GM19035 (cell line): Measurements from ENCODE around the gene GNAI1.

Experiments used
- ATAC-seq: cut with Tn5 transposase; IDR thresholded peaks from one replicate; pipeline ENCODE4 v1.9.1; 2021; ENCODE audit not compliant: unreplicated experiment

GNAI1 gene

DNA sequence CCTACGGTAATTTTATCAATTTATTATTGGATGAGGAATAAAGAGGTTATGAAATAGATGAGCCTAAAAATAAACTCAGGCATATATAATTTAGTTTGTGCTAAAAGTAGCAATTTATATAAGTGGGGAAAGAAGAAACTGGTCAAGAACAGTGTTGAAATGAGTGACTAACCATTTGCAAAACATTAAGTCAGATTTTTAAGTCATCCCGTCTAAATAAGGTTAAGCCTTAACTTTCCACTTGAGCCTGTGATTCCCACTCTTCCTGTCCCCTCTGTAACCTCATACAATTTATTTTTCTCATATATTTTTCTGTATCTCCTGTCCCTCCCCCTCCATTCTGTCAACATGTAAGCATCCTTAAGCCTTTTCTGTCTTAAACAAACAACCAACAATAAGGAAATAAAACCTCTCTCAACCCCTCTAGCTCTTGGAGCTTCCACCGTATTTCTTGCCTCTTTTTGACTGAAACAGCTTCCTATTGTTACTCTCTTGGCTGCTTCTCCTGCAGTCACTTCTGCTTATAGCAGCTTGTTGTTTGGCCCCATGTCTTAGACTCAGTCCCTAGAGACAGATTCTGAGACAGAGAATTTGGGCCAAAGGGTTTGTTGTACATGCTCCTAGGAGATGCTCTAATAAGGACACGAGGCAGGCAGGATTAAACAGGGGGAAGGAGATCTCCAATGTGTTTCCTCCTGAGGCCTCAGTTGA lies 109.7 kb downstream of the GNAI1 start:
- no peak for ATAC-seq

DNA sequence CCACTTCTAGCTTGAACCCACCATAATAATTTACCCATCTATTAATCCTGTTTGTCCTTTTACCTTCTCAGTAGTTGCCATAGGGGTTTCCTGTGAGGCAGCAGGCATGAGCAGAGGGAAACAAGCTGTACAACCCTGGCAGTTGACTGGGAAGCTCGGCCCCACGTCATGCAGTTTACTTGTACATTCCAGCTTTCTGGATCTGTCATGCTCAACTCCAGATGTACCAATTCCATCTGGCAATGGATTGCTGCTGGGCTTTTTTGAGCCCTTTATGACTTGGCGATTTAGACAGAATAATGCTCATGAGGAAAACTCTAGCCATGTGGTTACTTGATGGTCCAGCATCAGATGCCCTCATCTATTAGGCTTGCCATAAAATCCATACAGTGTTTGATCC lies 112.5 kb downstream of the GNAI1 start:
- ATAC-seq: no peak

DNA sequence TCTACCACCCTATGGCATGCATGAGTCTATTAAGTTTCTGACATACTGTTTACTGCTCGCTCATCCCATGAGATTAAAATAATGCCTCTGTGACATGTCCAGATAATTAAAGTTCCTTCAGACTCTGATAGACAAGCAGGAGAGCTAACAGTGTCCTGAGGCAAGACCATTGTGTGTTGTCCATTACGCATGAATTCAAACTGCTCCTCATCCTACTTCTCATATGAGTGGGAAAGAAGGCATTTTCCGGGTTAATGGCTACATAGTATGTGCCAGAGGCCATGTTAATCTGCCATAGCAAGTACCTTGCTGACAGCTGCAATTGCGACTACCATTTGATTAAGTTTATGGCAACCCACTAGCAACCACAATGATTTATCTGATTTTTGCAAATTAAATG lies 113.3 kb downstream of the GNAI1 start:
- ATAC-seq: no peak

DNA sequence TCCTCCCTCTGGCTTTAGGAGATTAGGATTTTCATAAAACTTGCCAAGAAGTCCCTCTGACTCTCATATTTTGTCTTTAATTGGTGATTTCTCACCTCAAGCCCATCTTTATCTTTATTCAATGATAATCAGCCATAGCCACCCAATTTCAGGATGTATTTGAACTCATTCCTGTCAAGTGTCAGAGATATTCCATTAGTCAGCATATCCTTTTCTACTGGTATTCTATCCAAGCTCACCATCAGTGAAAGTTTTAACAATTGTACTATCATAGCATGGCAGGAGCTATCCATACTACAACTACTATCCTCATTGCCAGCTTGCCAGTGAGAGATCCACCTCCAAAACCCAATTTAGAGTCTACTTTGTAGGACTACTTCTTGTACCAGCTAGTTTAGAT lies 114.6 kb downstream of the GNAI1 start:
- no peak for ATAC-seq

DNA sequence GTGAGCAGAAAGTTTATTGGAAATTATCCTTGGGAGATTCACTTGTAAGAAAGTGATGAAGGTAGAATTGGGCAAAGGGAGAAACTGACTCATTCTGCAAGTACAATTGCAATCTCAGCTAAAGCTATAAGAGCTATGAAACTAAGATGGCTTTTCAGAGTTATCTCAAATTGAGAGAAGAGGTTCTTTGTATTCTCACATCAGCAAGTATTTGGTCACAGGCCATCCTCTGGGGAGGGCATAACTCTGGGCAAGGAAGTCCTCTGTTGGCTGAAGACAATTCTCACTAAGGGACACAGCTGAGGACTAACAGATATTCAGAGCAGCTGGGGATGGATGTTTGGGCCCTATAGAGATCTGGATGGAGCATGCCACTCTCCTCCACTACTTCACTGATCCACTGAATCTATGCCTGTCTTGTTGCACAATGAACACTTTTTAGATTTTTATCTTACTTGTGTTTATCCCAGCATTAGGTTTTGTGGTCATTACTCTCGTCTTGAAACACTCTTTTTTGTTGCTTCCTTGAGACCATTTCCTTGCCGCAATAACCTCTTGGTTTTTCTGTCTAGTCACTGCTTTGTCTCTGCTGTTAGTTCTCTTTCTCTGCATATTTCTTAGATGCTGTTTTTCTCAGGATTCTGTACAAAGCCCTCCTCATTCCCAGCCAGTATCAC lies 115.1 kb downstream of the GNAI1 start:
- no peak for ATAC-seq

DNA sequence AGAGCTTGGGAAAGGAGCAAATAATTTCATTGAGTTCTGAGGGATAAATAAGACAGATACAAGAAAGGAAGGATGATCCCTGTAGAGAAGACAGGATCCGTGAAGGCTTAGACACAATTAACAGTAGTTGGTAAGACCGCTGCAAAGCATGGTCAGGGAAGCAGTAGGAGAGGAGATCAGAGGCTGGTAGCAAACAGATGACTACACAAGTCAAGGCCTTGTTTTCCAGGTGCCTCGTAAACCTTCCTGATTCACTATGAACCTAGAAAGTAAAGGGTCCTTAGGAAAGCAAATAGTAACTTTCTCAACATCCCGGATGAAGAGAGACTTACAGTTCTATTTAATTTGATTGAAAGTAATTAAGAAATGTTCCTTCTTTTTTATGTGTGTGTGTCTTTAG lies 118.6 kb downstream of the GNAI1 start:
- no peak for ATAC-seq

DNA sequence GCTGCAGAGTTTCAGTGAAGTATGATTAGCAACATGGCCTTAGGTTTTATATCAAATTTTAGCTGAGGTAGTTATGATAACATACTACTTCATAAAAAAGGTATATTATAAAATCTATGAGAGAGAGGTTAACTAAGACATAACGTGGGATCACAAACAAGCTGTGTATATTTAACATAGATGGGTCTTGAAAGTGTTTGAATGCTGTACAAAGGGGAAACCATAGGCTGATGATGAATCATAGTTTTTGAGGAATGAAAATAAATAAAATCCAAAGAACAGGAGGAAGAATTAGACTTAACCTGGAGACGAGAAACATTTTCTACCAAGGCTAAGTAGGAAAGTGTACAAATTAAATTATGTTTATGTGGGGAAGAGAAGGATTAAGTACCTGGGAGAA lies 119.0 kb downstream of the GNAI1 start:
- no peak for ATAC-seq

DNA sequence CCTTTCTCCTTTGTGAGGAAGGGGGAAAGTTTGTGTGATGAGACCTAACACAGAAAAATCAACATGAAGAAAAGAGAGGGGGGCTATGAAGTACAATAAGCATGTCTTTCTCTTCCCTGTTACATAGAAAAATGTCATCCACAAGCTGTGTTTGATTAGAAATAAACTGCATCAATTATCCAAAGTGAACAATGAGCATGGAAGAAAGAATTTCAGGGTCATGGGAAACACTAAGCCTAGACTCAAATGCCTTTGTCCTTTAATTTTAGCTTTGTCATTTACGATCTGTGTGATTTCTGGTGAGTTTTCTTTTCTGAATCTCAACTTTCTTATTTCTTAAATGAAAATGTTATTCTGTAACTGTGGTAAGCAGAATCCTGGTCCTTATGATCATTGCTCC lies 121.0 kb downstream of the GNAI1 start:
- ATAC-seq: no peak

DNA sequence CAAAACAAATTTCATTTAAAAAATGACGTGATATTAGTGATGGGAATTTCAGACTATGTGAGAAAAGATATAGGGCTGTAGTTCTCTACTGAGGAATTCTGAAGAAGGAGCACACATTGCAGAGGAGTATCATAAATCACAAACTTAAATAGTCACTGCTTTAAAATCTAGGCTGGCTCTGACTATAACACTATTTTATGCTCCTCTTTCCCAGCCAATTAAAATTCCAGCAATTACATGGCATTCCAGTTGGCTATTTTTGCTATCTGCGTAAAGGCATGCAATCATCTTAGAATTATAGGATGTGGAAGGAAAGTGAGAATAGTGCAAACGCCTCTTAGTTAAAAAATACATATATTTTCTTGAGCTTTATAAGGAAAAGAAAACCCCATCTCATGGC lies 123.1 kb downstream of the GNAI1 start:
- ATAC-seq: no peak

DNA sequence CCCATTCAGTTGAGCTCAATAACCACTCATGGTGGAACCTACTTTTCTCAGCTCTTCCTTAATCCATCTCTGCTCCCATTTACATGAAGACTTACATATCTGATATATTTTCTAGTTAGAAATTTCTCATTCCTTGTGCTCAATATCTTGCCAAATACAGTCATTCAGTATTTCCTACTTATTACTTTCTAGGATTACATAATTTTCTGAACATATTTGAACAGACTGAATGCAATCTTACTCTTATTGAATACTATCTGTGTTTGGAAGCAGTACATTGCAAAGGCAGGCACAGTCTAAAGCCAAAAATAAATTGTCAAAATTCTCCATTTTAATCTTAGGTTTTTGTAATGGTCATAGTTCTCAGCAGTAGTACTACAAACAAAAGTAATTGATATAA lies 126.0 kb downstream of the GNAI1 start:
- no peak for ATAC-seq

DNA sequence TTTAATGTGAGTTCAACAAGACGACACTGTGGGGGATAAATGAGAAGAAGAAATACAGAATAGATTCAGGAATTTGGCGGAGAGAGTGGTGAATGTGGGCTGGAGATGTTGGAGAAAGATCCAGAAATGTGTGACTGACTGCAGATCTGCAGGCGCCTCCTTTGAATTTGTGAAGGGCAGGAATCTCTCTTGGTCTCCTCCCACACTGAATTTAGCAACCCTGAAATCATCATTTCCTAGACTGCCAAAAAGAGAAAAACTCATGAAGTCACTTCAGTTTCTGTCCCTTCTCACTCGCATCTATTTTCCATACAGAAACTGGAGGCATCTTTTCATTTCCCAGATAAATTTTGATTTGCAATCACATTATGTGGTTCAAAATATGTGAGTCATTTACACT lies 128.7 kb downstream of the GNAI1 start:
- ATAC-seq: no peak

DNA sequence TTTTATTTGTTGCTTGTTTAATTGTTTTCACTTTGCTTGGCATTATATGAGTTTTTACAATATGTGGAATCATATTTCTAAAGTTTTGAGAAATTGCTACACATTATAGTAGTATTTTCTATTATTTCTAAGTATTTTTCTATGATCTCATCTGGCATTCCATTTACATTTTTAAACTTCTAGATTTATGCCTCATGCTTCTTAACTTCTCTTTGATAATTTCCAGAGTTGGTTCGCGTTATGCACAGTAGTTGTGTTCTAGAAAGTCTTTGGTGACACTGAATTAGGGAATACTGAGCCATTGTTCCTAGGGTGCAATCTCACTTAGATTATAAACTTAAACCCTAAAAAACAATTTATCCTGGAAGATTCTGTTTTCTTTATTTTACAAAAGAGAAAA lies 129.2 kb downstream of the GNAI1 start:
- ATAC-seq: no peak

DNA sequence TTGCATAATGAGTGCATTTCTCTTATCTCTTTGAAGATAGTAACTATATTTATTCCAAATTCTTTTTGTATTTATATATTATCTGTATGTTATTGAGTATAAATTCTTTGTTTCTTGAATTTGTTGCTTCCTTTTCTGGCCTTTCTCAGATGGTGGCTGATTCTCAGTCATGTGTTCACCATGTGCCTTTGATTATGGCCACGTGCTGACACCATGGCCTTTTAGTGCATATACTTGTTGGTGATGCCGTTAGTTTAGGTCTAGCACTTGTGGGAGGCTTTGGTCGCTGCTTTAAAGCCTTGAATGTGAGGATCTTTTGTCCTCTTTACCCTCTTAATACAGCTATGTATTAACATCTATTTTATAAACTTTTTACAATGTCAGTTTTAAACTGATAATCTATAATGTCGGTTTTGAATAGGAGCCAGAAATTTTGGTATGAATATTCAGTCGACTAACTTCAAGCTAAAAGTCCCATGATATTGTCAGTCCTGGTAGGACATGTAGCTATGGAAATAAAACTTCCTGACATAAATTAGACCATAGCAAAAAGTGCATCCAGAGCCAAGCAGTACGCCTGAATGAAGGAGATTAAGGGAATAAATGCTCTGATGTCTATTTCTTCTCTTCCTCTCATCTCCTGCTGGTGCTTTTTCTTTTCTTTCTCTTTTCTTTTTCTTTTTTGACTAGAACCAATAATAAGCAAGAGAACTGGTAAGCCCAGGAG lies 130.3 kb downstream of the GNAI1 start:
- ATAC-seq: no peak

DNA sequence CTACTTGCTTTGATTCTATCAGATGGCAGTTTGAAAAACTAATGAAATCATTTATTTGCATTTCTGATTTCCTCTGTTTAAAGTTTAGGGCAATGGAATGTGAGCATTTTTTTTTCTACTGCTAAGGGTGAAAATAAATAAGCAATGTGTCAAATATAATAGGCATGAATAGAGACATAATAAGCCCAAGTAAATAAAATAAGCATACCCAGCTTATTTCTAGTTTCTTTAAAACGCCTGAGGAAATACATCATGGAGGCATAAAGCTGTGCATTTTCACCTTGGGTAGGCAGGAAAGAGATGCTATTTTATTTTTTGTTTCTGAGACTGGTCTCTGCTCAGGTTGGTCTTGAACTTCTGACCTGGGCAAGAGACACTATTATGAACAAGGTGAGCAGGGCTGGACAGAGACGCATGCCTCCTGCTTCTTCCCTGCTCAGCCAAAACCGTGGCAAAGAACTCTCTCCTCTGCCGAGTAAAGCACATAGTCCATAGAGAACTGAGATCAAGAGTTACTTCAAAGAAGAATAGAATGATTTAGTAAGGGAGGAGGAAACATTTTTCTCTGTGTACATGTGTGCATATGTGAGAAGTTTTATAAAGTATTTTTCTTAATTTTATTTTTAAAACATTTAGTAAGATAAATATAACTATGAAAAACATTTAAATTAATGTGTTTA lies 138.1 kb downstream of the GNAI1 start:
- no peak for ATAC-seq

DNA sequence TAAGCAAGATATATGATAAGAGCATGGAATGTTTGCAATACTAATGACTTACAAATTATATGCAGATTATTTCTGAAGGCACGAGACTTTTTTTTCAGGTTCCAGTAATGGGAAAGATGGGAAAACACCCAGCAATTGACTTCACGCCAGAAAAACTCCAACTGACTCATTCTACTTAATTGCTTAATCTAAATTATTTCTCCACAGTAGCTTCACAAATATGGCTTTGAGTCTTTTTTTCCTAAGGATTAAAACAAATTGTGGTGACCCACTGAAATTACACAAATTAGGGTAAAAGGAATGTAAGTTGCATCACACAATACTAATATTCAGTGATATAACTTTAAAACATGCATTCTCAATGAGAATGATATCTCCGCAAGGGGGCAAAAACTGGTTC lies 138.7 kb downstream of the GNAI1 start:
- no peak for ATAC-seq

DNA sequence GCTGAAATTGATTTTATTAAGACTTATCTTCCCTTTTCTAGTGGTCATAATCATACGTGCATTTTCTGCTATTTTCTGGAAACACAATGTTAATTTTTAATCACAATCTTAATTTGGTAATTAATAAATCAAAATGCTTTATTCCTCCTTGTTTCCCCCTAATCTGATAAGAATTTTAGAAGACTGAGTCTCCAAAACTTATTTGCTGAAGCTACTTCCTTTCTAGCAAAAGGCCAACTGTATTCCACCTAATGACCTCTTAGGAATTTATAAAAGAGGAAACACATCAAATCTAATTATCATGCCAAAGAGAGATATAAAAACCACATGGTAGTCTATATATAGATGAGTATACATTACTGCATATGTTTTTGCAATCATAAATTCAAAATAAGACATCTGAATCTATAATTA lies 140.6 kb downstream of the GNAI1 start:
- ATAC-seq: no peak
